NCI-H187 (cell line): Measurements from ENCODE around the gene ZNF580.

Experiments used
- DNase-seq, 2 experiments: peaks; one replicate each; lab custom pipeline; 2025; lab: John Stamatoyannopoulos, UW

The ZNF580 gene

GRCh38 chr19:55640577-55641425 is at the start of gene ZNF580:
ZNF580 (plus strand) TSS chr19:55641002; CDS start chr19:55642509, 1,507 bp downstream.
- peak; percentile 25 to 30 for DNase-seq

- DNase-seq, result no peak
Observed at GRCh38 chr19:55591555-55591954, 49.2 kb upstream of the ZNF580 start.

- no peak for DNase-seq
Observed at GRCh38 chr19:55592391-55593090, 48.3 kb upstream of the ZNF580 start.

GRCh38 chr19:55593096-55593772 is 47.6 kb upstream of the ZNF580 start:
- no peak for DNase-seq

GRCh38 chr19:55594996-55595545 is 45.7 kb upstream of the ZNF580 start:
- DNase-seq, result no peak

GRCh38 chr19:55596304-55596703 is 44.5 kb upstream of the ZNF580 start:
- DNase-seq, result no peak

GRCh38 chr19:55597501-55597921 is 43.3 kb upstream of the ZNF580 start:
- no peak for DNase-seq

GRCh38 chr19:55598034-55598433 is 42.8 kb upstream of the ZNF580 start:
- DNase-seq, result no peak

GRCh38 chr19:55598719-55599467 is 41.9 kb upstream of the ZNF580 start:
- DNase-seq, result peak; percentile 88 to 93

- DNase-seq, result peak; percentile 98 to 99
Observed at GRCh38 chr19:55599468-55599841, 41.3 kb upstream of the ZNF580 start, which contains the start of gene FIZ1. FIZ1 (minus strand) TSS chr19:55599517; CDS start chr19:55597865, 1,652 bp downstream.

GRCh38 chr19:55599842-55600661 is 40.8 kb upstream of the ZNF580 start, which contains the start of gene ZNF524:
ZNF524 (plus strand) TSS chr19:55600288; CDS start chr19:55602113, 1,825 bp downstream.
- peak; percentile 95 to 96 for DNase-seq

- no peak for DNase-seq
Observed at GRCh38 chr19:55600662-55601028, 40.2 kb upstream of the ZNF580 start.

- no peak for DNase-seq
Observed at GRCh38 chr19:55601084-55601483, 39.7 kb upstream of the ZNF580 start.

- no peak for DNase-seq
Observed at GRCh38 chr19:55602104-55603001, 38.4 kb upstream of the ZNF580 start.

GRCh38 chr19:55603115-55603514 is 37.7 kb upstream of the ZNF580 start:
- DNase-seq, result no peak

GRCh38 chr19:55603581-55604292 is 37.1 kb upstream of the ZNF580 start:
- no peak for DNase-seq

- DNase-seq, result peak; percentile 97
Observed at GRCh38 chr19:55605207-55605636, 35.6 kb upstream of the ZNF580 start.

- DNase-seq, result peak; percentile 27 to 47
Observed at GRCh38 chr19:55605637-55606470, 34.9 kb upstream of the ZNF580 start, which contains the start of gene ZNF865. ZNF865 (plus strand) TSS chr19:55605647; CDS start chr19:55613619, 7,972 bp downstream.
